ENCODE results near the gene SACM1L. TPM values are rescaled to one million over a fixed set of nuclear protein-coding genes. Genes with fewer than 3 reads are reported as not detected.
A peak's percentile ranks its signal among the peaks of the same experiment; 100 is the strongest.

The SACM1L gene
- total RNA-seq, 2 donors from 2014 or later, result 25.1 to 49.5 TPM

- peak in 3 of 4 donors; percentile 23 to 30 (median 25) for DNase-seq
- no peaks in the 10 kb centered on the region for H3K9me3 ChIP-seq
- peak overlapping the region in 1 of 2 donors; percentile 1 for H3K4me3 ChIP-seq
- TF ChIP-seq POLR2A (IDR thresholded peaks at IDR 0.05), result no peak
- TF ChIP-seq CTCF (IDR thresholded peaks at IDR 0.05), result no peak
- peak overlapping the region; percentile 11 to 93 (median 82) for H3K27ac ChIP-seq
- WGBS, 2 donors, result 4 to 7% methylated on average over 32 to 35 of the region's 35 CpGs
- ATAC-seq, result no peak
- H3K27me3 ChIP-seq, result no peaks in the 10 kb centered on the region
- H3K36me3 ChIP-seq (replicated peaks in 1 of 2; ENCODE audit: insufficient read depth in 1 of 2, low read depth in 2 of 2), result no peaks in the 10 kb centered on the region
- peaks cover 37% of the 10 kb centered on the region for H3K4me1 ChIP-seq
- intact Hi-C loops (cut with DNase I), result no loop called here
Measured at GRCh38 chr3:45688194-45688881, 858 bp upstream of the SACM1L start.

- intact Hi-C loops (cut with DNase I), result no loop called here
Measured at GRCh38 chr3:45689787-45690145, 570 bp downstream of the SACM1L start.

GRCh38 chr3:45690336-45691035 lies 1.3 kb downstream of the SACM1L start:
- Histone ChIP-seq H3K27me3 (no peaks in the 10 kb centered on the region), H3K4me3 (peak overlapping the region in 1 of 2 donors; percentile 74), H3K4me1 (peaks cover 51% of the 10 kb centered on the region), H3K27ac (peak overlapping the region; percentile 78 to 93 (median 86)), H3K9me3 (no peaks in the 10 kb centered on the region), H3K36me3 (replicated peaks in 1 of 2; ENCODE audit: insufficient read depth in 1 of 2, low read depth in 2 of 2) (no peaks in the 10 kb centered on the region)
- ATAC-seq, result no peak
- no peak for DNase-seq
- intact Hi-C loops (cut with DNase I), result no loop called here
- TF ChIP-seq POLR2A (IDR thresholded peaks at IDR 0.05) (no peak), CTCF (IDR thresholded peaks at IDR 0.05) (no peak)
- 3 to 6% methylated on average over 4 of the region's 4 CpGs for WGBS, 2 donors

More at GRCh38 chr3:45689787-45690145, 570 bp downstream of the SACM1L start:
- Histone ChIP-seq H3K27ac (peak overlapping the region; percentile 78 to 93 (median 86)), H3K4me3 (peak overlapping the region; percentile 24 to 74), H3K4me1 (peaks cover 51% of the 10 kb centered on the region), H3K27me3 (no peaks in the 10 kb centered on the region), H3K9me3 (no peaks in the 10 kb centered on the region), H3K36me3 (replicated peaks in 1 of 2; ENCODE audit: insufficient read depth in 1 of 2, low read depth in 2 of 2) (no peaks in the 10 kb centered on the region)
- TF ChIP-seq POLR2A (IDR thresholded peaks at IDR 0.05), result no peak
- TF ChIP-seq CTCF (IDR thresholded peaks at IDR 0.05), result no peak
- 0% methylated on average over 8 of the region's 8 CpGs for WGBS, 2 donors
- ATAC-seq (no peak), DNase-seq (no peak)

- intact Hi-C loops (cut with DNase I), result no loop called here
- H3K27ac ChIP-seq, result no peak overlapping the region
- H3K4me3 ChIP-seq, result no peak overlapping the region
- H3K4me1 ChIP-seq, result peaks cover 51% of the 10 kb centered on the region
- DNase-seq (no peak), ATAC-seq (no peak)
- 88 to 91% methylated on average over 2 of the region's 2 CpGs for WGBS, 2 donors
- no peaks in the 10 kb centered on the region for H3K9me3 ChIP-seq
- H3K27me3 ChIP-seq, result no peaks in the 10 kb centered on the region
- TF ChIP-seq CTCF (IDR thresholded peaks at IDR 0.05), result no peak
- TF ChIP-seq POLR2A (IDR thresholded peaks at IDR 0.05), result no peak
- H3K36me3 ChIP-seq (replicated peaks in 1 of 2; ENCODE audit: insufficient read depth in 1 of 2, low read depth in 2 of 2), result no peaks in the 10 kb centered on the region
Measured at GRCh38 chr3:45691842-45692241, 2.6 kb downstream of the SACM1L start.

Data from body of pancreas (tissue), 4 donors.